Measurements from ENCODE around the gene CYB561D1.

CYB561D1 gene

GRCh38 chr1:109546311-109547109, 52.6 kb downstream of the CYB561D1 start:
- peak; percentile 79 for DNase-seq
- Histone ChIP-seq H3K4me3 (ENCODE audit: low read length) (peak overlapping the region; percentile 92), H2AFZ (ENCODE audit: low read length) (peak overlapping the region; percentile 63), H3K79me2 (ENCODE audit: low read length) (peaks cover 43% of the 10 kb centered on the region), H4K20me1 (ENCODE audit: insufficient read depth, low read length) (no peaks in the 10 kb centered on the region), H3K36me3 (replicated peaks; ENCODE audit: insufficient read depth, low read length) (no peaks in the 10 kb centered on the region), H3K9ac (ENCODE audit: low read length) (peak overlapping the region; percentile 81), H3F3A (ENCODE audit: insufficient read depth, low read length) (peaks cover 12% of the 10 kb centered on the region), H3K9me2 (replicated peaks; ENCODE audit: insufficient read depth, low read length) (no peaks in the 10 kb centered on the region), H3K27ac (ENCODE audit: low read length) (peak overlapping the region; percentile 90; the same call in 1 of the 2 replicates), H3K4me1 (ENCODE audit: low read length) (peaks cover 6% of the 10 kb centered on the region; the same call in 1 of the 2 replicates), H3K27me3 (replicated peaks; ENCODE audit: insufficient read depth, low read length) (no peaks in the 10 kb centered on the region), H3K4me2 (ENCODE audit: low read depth, low read length) (peak overlapping the region; percentile 89), H3K9me3 (replicated peaks; ENCODE audit: insufficient read depth, low read length) (no peaks in the 10 kb centered on the region)
- no peak for TF ChIP-seq EZH2 (optimal IDR thresholded peaks at IDR 0.05; ENCODE audit: low read depth, low read length)
- no peak for TF ChIP-seq EZH2phosphoT487 (IDR thresholded peaks at IDR 0.05; ENCODE audit: low read length)
- TF ChIP-seq CTCF (IDR thresholded peaks at IDR 0.05; ENCODE audit: low read length), result peak; percentile 64

- peak; percentile 10 for DNase-seq
- TF ChIP-seq EZH2 (optimal IDR thresholded peaks at IDR 0.05; ENCODE audit: low read depth, low read length), result no peak
- no peak for TF ChIP-seq CTCF (IDR thresholded peaks at IDR 0.05; ENCODE audit: low read length)
- no peak for TF ChIP-seq EZH2phosphoT487 (IDR thresholded peaks at IDR 0.05; ENCODE audit: low read length)
- H4K20me1 ChIP-seq (ENCODE audit: insufficient read depth, low read length), result no peaks in the 10 kb centered on the region
- peak overlapping the region; percentile 90 for H3K27ac ChIP-seq (ENCODE audit: low read length)
- H3K36me3 ChIP-seq (replicated peaks; ENCODE audit: insufficient read depth, low read length), result no peaks in the 10 kb centered on the region
- H3K9ac ChIP-seq (ENCODE audit: low read length), result peak overlapping the region; percentile 81
- peaks cover 54% of the 10 kb centered on the region for H3K79me2 ChIP-seq (ENCODE audit: low read length)
- H3F3A ChIP-seq (ENCODE audit: insufficient read depth, low read length), result peaks cover 12% of the 10 kb centered on the region
- 0 out of 2 replicates have a peak overlapping the region, but pooled peaks have one; percentile 63 for H2AFZ ChIP-seq (ENCODE audit: low read length)
- H3K4me2 ChIP-seq (ENCODE audit: low read depth, low read length), result peak overlapping the region; percentile 89
- H3K27me3 ChIP-seq (replicated peaks; ENCODE audit: insufficient read depth, low read length), result no peaks in the 10 kb centered on the region
- peaks cover 6% of the 10 kb centered on the region; the same call in 1 of the 2 replicates for H3K4me1 ChIP-seq (ENCODE audit: low read length)
- H3K9me2 ChIP-seq (replicated peaks; ENCODE audit: insufficient read depth, low read length), result no peaks in the 10 kb centered on the region
- peak overlapping the region; percentile 92 for H3K4me3 ChIP-seq (ENCODE audit: low read length)
- H3K9me3 ChIP-seq (replicated peaks; ENCODE audit: insufficient read depth, low read length), result no peaks in the 10 kb centered on the region
Observed at GRCh38 chr1:109547463-109548320, 53.8 kb downstream of the CYB561D1 start.

GRCh38 chr1:109548321-109549267, 54.7 kb downstream of the CYB561D1 start, which contains the start of gene GNAI3:
Gene GNAI3, plus strand, starts transcription at chr1:109548615. Its CDS starts 106 bp downstream, at chr1:109548721.
- peak within 1 kb of the TSS; percentile 63; the same call in 1 of the 2 replicates for H2AFZ ChIP-seq (ENCODE audit: low read length)
- TF ChIP-seq EZH2 (optimal IDR thresholded peaks at IDR 0.05; ENCODE audit: low read depth, low read length) (no peak), EZH2phosphoT487 (IDR thresholded peaks at IDR 0.05; ENCODE audit: low read length) (no peak), CTCF (IDR thresholded peaks at IDR 0.05; ENCODE audit: low read length) (no peak)

More at GRCh38 chr1:109548321-109549267, 54.7 kb downstream of the CYB561D1 start, which contains the start of gene GNAI3:
- peaks cover 12% of the 10 kb centered on the region for H3F3A ChIP-seq (ENCODE audit: insufficient read depth, low read length)
- no peaks in the 10 kb centered on the region for H3K9me2 ChIP-seq (replicated peaks; ENCODE audit: insufficient read depth, low read length)
- H3K9ac ChIP-seq (ENCODE audit: low read length), result peak within 1 kb of the TSS; percentile 81
- H3K27ac ChIP-seq (ENCODE audit: low read length), result peak within 1 kb of the TSS; percentile 90
- no peaks in the 10 kb centered on the region for H4K20me1 ChIP-seq (ENCODE audit: insufficient read depth, low read length)
- H3K27me3 ChIP-seq (replicated peaks; ENCODE audit: insufficient read depth, low read length), result no peaks in the 10 kb centered on the region
- H3K4me3 ChIP-seq (ENCODE audit: low read length), result peak within 1 kb of the TSS; percentile 92
- peaks cover 6% of the 10 kb centered on the region; the same call in 1 of the 2 replicates for H3K4me1 ChIP-seq (ENCODE audit: low read length)
- peak; percentile 92 for DNase-seq
- peaks cover 63% of the 10 kb centered on the region for H3K79me2 ChIP-seq (ENCODE audit: low read length)
- H3K4me2 ChIP-seq (ENCODE audit: low read depth, low read length), result peak within 1 kb of the TSS; percentile 89
- no peaks in the 10 kb centered on the region for H3K9me3 ChIP-seq (replicated peaks; ENCODE audit: insufficient read depth, low read length)
- no peaks in the 10 kb centered on the region for H3K36me3 ChIP-seq (replicated peaks; ENCODE audit: insufficient read depth, low read length)
